Osteoblast (primary cell): Measurements from ENCODE around the gene SLC44A5. TPM values are rescaled to one million over a fixed set of nuclear protein-coding genes. Genes with fewer than 3 reads are reported as not detected.

Experiments
- DNase-seq: peaks from one replicate; pipeline ENCODE4 v3.0.0; 2011; ENCODE audit warnings: low spot score, mixed read lengths; ENCODE audit not compliant: insufficient read length; ENCODE audit errors: missing footprints
- H2AFZ ChIP-seq: 2 replicates; pipeline ENCODE4 v1.6.0; 2011; ENCODE audit warnings: mild to moderate bottlenecking, low read length
- H3K27ac ChIP-seq: 2 replicates; pipeline ENCODE4 v1.5.1; 2011; ENCODE audit warnings: mild to moderate bottlenecking, low read depth, low read length, moderate library complexity
- H3K27me3 ChIP-seq: 2 replicates; pipeline ENCODE4 v1.6.0; 2012; ENCODE audit warnings: mild to moderate bottlenecking, control low read depth, inconsistent platforms, low read length, moderate library complexity; ENCODE audit not compliant: insufficient read depth
- H3K36me3 ChIP-seq: 2 replicates; pipeline ENCODE4 v1.5.1; 2011; ENCODE audit warnings: mild to moderate bottlenecking, low read length, control low read depth, moderate library complexity; ENCODE audit not compliant: insufficient read depth
- H3K4me1 ChIP-seq: 2 replicates; pipeline ENCODE4 v1.5.1; 2011; ENCODE audit warnings: mild to moderate bottlenecking, low read length, control low read depth, moderate library complexity; ENCODE audit not compliant: insufficient read depth
- H3K4me2 ChIP-seq: 2 replicates; pipeline ENCODE4 v1.6.0; 2011; ENCODE audit warnings: mild to moderate bottlenecking, low read length; ENCODE audit not compliant: insufficient read depth
- H3K4me3 ChIP-seq: fragments of 200-600 bp; sonication (generic); 3 replicates; pipeline ENCODE4 v1.5.1; 2012; ENCODE audit warnings: mild to moderate bottlenecking, low read length, inconsistent platforms; ENCODE audit not compliant: insufficient read depth
- H3K79me2 ChIP-seq: 2 replicates; pipeline ENCODE4 v1.6.0; 2012; ENCODE audit warnings: mild to moderate bottlenecking, low read length, control low read depth, inconsistent platforms; ENCODE audit not compliant: insufficient read depth
- H3K9me3 ChIP-seq: 2 replicates; pipeline ENCODE4 v1.5.1; 2011; ENCODE audit warnings: low read depth, low read length, control low read depth
- H4K20me1 ChIP-seq: 2 replicates; pipeline ENCODE4 v1.6.0; 2012; ENCODE audit warnings: mild to moderate bottlenecking, low read length, control low read depth; ENCODE audit not compliant: insufficient read depth
- CTCF ChIP-seq: IDR thresholded peaks from 2 replicates; pipeline ENCODE4 v1.5.1; 2011; ENCODE audit warnings: mild to moderate bottlenecking, low read depth, low read length, moderate library complexity; ENCODE audit errors: extremely low read depth
- total RNA-seq: library from RNA; depleted of rRNA; stranded (reverse); fragments of >200 nt; gene quantifications from 2 replicates; pipeline ENCODE4 v1.2.3, GENCODE V29; 2012

The SLC44A5 gene
- total RNA-seq, 1 donor, result 0.36 TPM

- no peaks in the 10 kb centered on the region for H3K36me3 ChIP-seq
Observed at GRCh38 chr1:75342786-75343185, 268.1 kb downstream of the SLC44A5 start.

GRCh38 chr1:75341537-75341936 is 269.4 kb downstream of the SLC44A5 start:
- TF ChIP-seq CTCF, result no peak
- H4K20me1 ChIP-seq, result no peaks in the 10 kb centered on the region
- DNase-seq, result no peak

More at GRCh38 chr1:75342786-75343185, 268.1 kb downstream of the SLC44A5 start:
- H2AFZ ChIP-seq, result no peak overlapping the region
- no peaks in the 10 kb centered on the region for H4K20me1 ChIP-seq
- no peaks in the 10 kb centered on the region for H3K4me1 ChIP-seq
- H3K27me3 ChIP-seq, result no peaks in the 10 kb centered on the region
- no peaks in the 10 kb centered on the region for H3K9me3 ChIP-seq
- H3K4me2 ChIP-seq, result no peak overlapping the region
- no peak overlapping the region for H3K27ac ChIP-seq
- no peak for DNase-seq
- no peaks in the 10 kb centered on the region for H3K79me2 ChIP-seq
- TF ChIP-seq CTCF, result no peak
- no peak overlapping the region for H3K4me3 ChIP-seq

GRCh38 chr1:75338616-75339483 is 272.1 kb downstream of the SLC44A5 start:
- Histone ChIP-seq H3K4me3 (no peak overlapping the region), H3K79me2 (no peaks in the 10 kb centered on the region), H2AFZ (no peak overlapping the region), H3K27ac (no peak overlapping the region), H3K4me2 (no peak overlapping the region), H3K27me3 (no peaks in the 10 kb centered on the region), H3K4me1 (no peaks in the 10 kb centered on the region), H3K36me3 (no peaks in the 10 kb centered on the region), H4K20me1 (no peaks in the 10 kb centered on the region), H3K9me3 (no peaks in the 10 kb centered on the region)
- DNase-seq, result peak; percentile 18
- TF ChIP-seq CTCF, result no peak

More at GRCh38 chr1:75341537-75341936, 269.4 kb downstream of the SLC44A5 start:
- Histone ChIP-seq H3K4me1 (no peaks in the 10 kb centered on the region), H3K27ac (no peak overlapping the region), H3K4me2 (no peak overlapping the region), H3K4me3 (no peak overlapping the region), H2AFZ (no peak overlapping the region), H3K36me3 (no peaks in the 10 kb centered on the region), H3K79me2 (no peaks in the 10 kb centered on the region), H3K27me3 (no peaks in the 10 kb centered on the region), H3K9me3 (no peaks in the 10 kb centered on the region)

- Histone ChIP-seq H3K79me2 (no peaks in the 10 kb centered on the region), H3K27ac (no peak overlapping the region), H3K4me2 (no peak overlapping the region), H3K4me3 (no peak overlapping the region), H3K4me1 (no peaks in the 10 kb centered on the region), H2AFZ (no peak overlapping the region), H3K9me3 (no peaks in the 10 kb centered on the region), H3K27me3 (no peaks in the 10 kb centered on the region), H4K20me1 (no peaks in the 10 kb centered on the region), H3K36me3 (no peaks in the 10 kb centered on the region)
- no peak for DNase-seq
- TF ChIP-seq CTCF, result no peak
Observed at GRCh38 chr1:75334876-75335389, 276.0 kb downstream of the SLC44A5 start.
